Testis (tissue), 3 donors: ENCODE results near the gene AHDC1. TPM values are rescaled to one million over a fixed set of nuclear protein-coding genes. Genes with fewer than 3 reads are reported as not detected.

Experiments used
- DNase-seq: peaks from one replicate; pipeline ENCODE4 v3.0.0-alpha.2; 2019
- H3K27ac ChIP-seq, 2 donors: fragments of 200-600 bp; sonication (generic); one replicate each; pipeline ENCODE4 v1.5.1; 2019
- H3K27me3 ChIP-seq: fragments of 200-600 bp; sonication (generic); one replicate; pipeline ENCODE4 v1.5.1; 2019
- H3K36me3 ChIP-seq: fragments of 200-600 bp; sonication (generic); one replicate; pipeline ENCODE4 v1.5.1; 2017; ENCODE audit warnings: low read depth; ENCODE audit errors: missing control alignments
- H3K4me1 ChIP-seq: fragments of 200-600 bp; sonication (generic); one replicate; pipeline ENCODE4 v1.5.1; 2019
- H3K4me3 ChIP-seq, 2 donors: fragments of 200-600 bp; sonication (generic); one replicate each; pipeline ENCODE4 v1.5.1; 2017 to 2019
- H3K9me3 ChIP-seq: fragments of 200-600 bp; sonication (generic); one replicate; pipeline ENCODE4 v1.5.1; 2017
- POLR2A ChIP-seq: fragments of 450-650 bp; IDR thresholded peaks from one replicate; pipeline ENCODE4 v1.6.1; 2017; ENCODE audit warnings: antibody characterized with exemption, mild to moderate bottlenecking, moderate library complexity
- WGBS, 2 donors: methylation state at CpG; one replicate each; pipeline ENCODE4 v1.1.5; 2018; 5-methylcytosine and 5-hydroxymethylcytosine counted together
- intact Hi-C: fragments of 100-400 bp; cut with DNase I; formaldehyde crosslinking; loops from one replicate; pipeline ENCODE4 v1.15.1; 2023; ENCODE audit warnings: low total_unique reads
- polyA plus RNA-seq: library from polyadenylated mRNA; stranded (reverse); fragments of 350-450 nt; fragmentation: Illumina TruSeq; extraction: RNeasy Lipid Tissue Mini Kit (QIAGEN cat#74804); gene quantifications from one replicate; pipeline ENCODE4 v1.2.3, GENCODE V29; 2014; ENCODE audit warnings: low read depth, low replicate concordance; ENCODE audit not compliant: insufficient read depth
- total RNA-seq, 2 donors: library from RNA; depleted of rRNA; stranded (reverse); fragments of >200 nt; gene quantifications; one replicate each; pipeline ENCODE4 v1.2.3, GENCODE V29; 2016
- TF ChIP-seq, protein P1 (sequence below), 3 experiments: fragments of 450-650 bp in 2 of 3; fragments of 200-600 bp in 1 of 3; sonication (generic) in 1 of 3; IDR thresholded peaks; one replicate each; pipeline ENCODE4 v1.5.1; 2016 to 2019; ENCODE audit warnings: antibody characterized with exemption in 3 of 3, mild to moderate bottlenecking in 2 of 3, moderate library complexity in 1 of 3

Gene AHDC1
- total and polyA plus RNA-seq, 3 donors from 2014 or later: 32.5 to 86.8 (median 73.7) TPM

DNA sequence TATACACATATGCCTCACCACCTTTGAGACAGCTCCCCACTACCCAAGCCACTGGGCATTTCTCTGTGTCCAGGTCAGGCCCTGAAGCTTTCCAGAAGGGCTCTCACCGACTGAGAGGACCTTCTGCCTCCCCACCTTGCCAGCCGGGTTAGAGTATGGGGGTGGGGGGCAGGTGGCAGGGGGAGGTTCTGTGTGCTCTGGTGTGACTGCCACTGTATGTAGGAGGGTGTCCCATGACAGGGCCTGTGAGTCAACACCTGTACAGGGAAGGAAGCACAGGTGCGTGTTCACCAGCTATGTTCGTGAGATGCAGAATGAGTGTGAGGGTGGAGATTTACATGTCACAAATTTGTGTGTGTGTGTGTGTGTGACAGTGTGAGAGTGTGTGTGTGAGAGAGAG lies 7.0 kb downstream of the AHDC1 start:
- Histone ChIP-seq H3K36me3 (no peaks in the 10 kb centered on the region), H3K27me3 (no peaks in the 10 kb centered on the region), H3K27ac (peak overlapping the region in 1 of 2 donors; percentile 94), H3K9me3 (no peaks in the 10 kb centered on the region), H3K4me3 (no peak overlapping the region), H3K4me1 (peaks cover 97% of the 10 kb centered on the region)
- TF ChIP-seq, protein P1, sequence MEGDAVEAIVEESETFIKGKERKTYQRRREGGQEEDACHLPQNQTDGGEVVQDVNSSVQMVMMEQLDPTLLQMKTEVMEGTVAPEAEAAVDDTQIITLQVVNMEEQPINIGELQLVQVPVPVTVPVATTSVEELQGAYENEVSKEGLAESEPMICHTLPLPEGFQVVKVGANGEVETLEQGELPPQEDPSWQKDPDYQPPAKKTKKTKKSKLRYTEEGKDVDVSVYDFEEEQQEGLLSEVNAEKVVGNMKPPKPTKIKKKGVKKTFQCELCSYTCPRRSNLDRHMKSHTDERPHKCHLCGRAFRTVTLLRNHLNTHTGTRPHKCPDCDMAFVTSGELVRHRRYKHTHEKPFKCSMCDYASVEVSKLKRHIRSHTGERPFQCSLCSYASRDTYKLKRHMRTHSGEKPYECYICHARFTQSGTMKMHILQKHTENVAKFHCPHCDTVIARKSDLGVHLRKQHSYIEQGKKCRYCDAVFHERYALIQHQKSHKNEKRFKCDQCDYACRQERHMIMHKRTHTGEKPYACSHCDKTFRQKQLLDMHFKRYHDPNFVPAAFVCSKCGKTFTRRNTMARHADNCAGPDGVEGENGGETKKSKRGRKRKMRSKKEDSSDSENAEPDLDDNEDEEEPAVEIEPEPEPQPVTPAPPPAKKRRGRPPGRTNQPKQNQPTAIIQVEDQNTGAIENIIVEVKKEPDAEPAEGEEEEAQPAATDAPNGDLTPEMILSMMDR (IDR thresholded peaks at IDR 0.05): no peak
- TF ChIP-seq POLR2A: no peak
- intact Hi-C loops: no loop called here
- DNase-seq: no peak
- WGBS, 2 donors: 32 to 58% methylated on average over 3 to 4 of the region's 4 CpGs

DNA sequence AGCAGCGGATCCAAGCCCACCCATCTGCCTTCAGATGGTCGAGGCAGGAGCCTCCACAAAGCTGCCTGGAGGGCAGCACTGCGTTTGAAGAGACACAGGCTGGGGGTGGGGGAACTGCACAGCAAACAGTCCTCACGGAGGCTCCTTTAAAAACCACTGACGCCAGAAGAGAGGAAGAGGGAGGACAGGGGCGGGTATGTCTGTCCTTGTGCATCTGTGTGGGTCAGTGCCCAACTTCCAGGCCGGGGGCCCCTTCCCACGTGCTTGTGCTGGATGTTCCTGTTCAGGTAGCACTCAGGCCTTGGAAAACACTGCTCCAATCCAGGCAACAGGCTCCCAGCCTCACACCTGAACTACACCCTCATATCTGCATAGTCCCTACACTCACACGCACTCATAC lies 7.7 kb downstream of the AHDC1 start:
- peaks cover 96% of the 10 kb centered on the region for H3K4me1 ChIP-seq
- no peaks in the 10 kb centered on the region for H3K36me3 ChIP-seq
- DNase-seq: no peak
- no peaks in the 10 kb centered on the region for H3K9me3 ChIP-seq
- H3K4me3 ChIP-seq: no peak overlapping the region
- TF ChIP-seq, protein P1 (IDR thresholded peaks at IDR 0.05): no peak
- TF ChIP-seq POLR2A: no peak
- intact Hi-C loops: no loop called here
- H3K27ac ChIP-seq: peak overlapping the region; percentile 31 to 71
- 19 to 41% methylated on average over 9 of the region's 9 CpGs for WGBS, 2 donors
- H3K27me3 ChIP-seq: no peaks in the 10 kb centered on the region

DNA sequence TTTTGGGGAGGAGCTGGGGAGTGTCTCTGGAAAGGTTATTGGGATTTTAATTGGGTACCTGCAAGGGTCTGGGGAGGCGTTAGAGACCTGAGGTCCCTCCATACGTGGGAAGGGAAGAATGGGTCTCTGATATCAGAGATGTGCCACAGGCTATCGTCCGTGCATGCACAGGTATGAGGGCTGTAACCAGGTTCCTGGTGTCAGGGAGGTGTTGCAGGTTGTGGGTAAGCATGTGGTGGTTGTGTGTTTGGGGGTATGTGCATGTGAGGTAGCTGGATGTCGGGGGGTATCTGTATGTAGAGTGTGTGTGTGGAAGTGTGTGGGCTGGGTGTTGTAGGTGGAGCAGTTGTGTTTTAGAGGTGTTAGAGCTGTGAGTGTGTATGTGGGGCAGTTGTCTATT lies 8.3 kb downstream of the AHDC1 start:
- no peak for DNase-seq
- H3K4me1 ChIP-seq: peaks cover 96% of the 10 kb centered on the region
- WGBS, 2 donors: 53 to 69% methylated on average over 5 of the region's 5 CpGs
- no peaks in the 10 kb centered on the region for H3K36me3 ChIP-seq
- no peak overlapping the region for H3K4me3 ChIP-seq
- no peaks in the 10 kb centered on the region for H3K27me3 ChIP-seq
- intact Hi-C loops: no loop called here
- TF ChIP-seq, protein P1 (IDR thresholded peaks at IDR 0.05): no peak
- TF ChIP-seq POLR2A: no peak
- no peaks in the 10 kb centered on the region for H3K9me3 ChIP-seq
- H3K27ac ChIP-seq: peak overlapping the region; percentile 31 to 71

DNA sequence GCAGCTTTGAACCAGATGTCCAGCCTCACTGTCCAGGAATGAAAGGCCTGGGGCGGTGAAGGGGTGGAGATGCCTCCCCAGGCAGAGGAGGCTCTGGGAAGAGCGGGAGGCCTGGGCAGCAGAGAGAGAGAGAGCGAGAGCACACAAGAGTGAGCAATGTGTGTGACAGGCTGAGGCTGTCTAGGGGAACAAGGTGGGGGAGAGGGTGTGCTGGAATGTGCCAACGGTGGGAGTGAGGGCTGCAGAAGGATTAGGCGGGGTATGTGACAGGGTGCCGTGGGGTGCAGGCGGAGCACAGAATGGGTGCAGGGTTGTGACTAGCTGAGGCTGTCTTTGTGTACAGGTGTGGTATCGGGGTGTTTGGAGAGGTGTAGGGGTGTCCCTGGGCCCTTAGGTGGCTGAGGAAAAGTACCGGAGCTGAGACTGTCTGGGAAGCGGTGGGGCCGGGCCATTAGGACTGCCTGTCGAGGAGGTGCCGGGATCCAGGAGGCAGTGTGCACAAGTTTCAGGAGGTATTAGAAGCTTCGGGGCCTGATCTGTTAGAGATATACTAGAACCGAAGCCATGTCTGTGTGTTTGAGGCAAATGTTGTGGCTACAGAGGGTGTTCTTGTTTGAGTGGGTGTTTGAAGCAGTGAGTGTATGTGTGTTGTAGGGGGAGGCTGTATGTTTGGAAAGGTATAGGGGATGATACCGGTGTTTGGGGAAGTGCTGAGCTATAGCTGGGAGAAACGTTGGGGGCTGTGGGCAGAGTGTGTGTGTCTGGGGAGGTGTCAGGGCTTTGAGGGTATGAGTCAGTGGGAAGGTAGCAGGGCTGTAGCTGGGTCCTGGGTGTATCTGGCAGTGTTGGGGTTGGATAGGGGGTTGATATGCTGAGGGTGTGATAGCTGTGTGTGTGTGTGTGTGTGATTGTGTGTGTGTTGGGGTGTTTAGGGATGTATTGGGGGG lies 9.1 kb downstream of the AHDC1 start:
- peak overlapping the region in 1 of 2 donors; percentile 71 for H3K27ac ChIP-seq
- intact Hi-C loops: no loop called here
- TF ChIP-seq, protein P1 (IDR thresholded peaks at IDR 0.05): no peak
- no peak for TF ChIP-seq POLR2A
- H3K36me3 ChIP-seq: no peaks in the 10 kb centered on the region
- H3K27me3 ChIP-seq: no peaks in the 10 kb centered on the region
- DNase-seq: no peak
- no peak overlapping the region for H3K4me3 ChIP-seq
- peaks cover 96% of the 10 kb centered on the region for H3K4me1 ChIP-seq
- WGBS, 2 donors: 36 to 57% methylated on average over 17 of the region's 17 CpGs
- H3K9me3 ChIP-seq: no peaks in the 10 kb centered on the region
